Choroid plexus epithelial cell (primary cell): ENCODE measurements around the gene DZIP3.
A peak's percentile ranks its signal among the peaks of the same experiment; 100 is the strongest.
"Not testable (repeated sequence)": the region's sequence is repeated elsewhere in the genome, so short reads cannot be mapped to it uniquely, and the experiment has no call there.

Experiments used
- DNase-seq: peaks from one replicate; pipeline ENCODE4 v3.0.0-alpha.2; 2010; ENCODE audit warnings: low read depth
- H3K4me3 ChIP-seq: 2 replicates; pipeline ENCODE4 v1.5.1; 2011; ENCODE audit warnings: low read depth, mild to moderate bottlenecking, control low read depth, low read length, moderate library complexity
- CTCF ChIP-seq: conservative IDR thresholded peaks from 2 replicates; pipeline ENCODE4 v1.5.1; 2011; ENCODE audit warnings: low read depth, mild to moderate bottlenecking, control low read depth, inconsistent platforms, low read length, moderate library complexity

Gene DZIP3

GRCh38 chr3:108672701-108673100 is 83.2 kb downstream of the DZIP3 start:
- no peak for TF ChIP-seq CTCF
- DNase-seq: no peak
- H3K4me3 ChIP-seq: no peak overlapping the region

GRCh38 chr3:108673988-108674661 is 84.6 kb downstream of the DZIP3 start:
- no peak overlapping the region for H3K4me3 ChIP-seq
- no peak for TF ChIP-seq CTCF
- DNase-seq: no peak

GRCh38 chr3:108677811-108678210 is 88.3 kb downstream of the DZIP3 start:
- no peak overlapping the region for H3K4me3 ChIP-seq
- peak; percentile 11 for DNase-seq
- no peak for TF ChIP-seq CTCF

GRCh38 chr3:108692286-108692685 is 102.8 kb downstream of the DZIP3 start:
- not testable (repeated sequence) for H3K4me3 ChIP-seq, DNase-seq

GRCh38 chr3:108698461-108698860 is 108.9 kb downstream of the DZIP3 start:
- TF ChIP-seq CTCF: no peak
- DNase-seq: no peak
- no peak overlapping the region for H3K4me3 ChIP-seq

- no peak for DNase-seq
- TF ChIP-seq CTCF: no peak
- no peak overlapping the region for H3K4me3 ChIP-seq
These were observed 115.5 kb downstream of the DZIP3 start for GRCh38 chr3:108705045-108705444.

GRCh38 chr3:108713009-108713516 is 123.5 kb downstream of the DZIP3 start:
- TF ChIP-seq CTCF: no peak
- DNase-seq: no peak
- no peak overlapping the region for H3K4me3 ChIP-seq
